ENCODE data around the gene SLC44A1.

Gene SLC44A1

GRCh38 chr9:105484226-105484625 lies 239.8 kb downstream of the SLC44A1 start:
- DNase-seq = no peak

DNA sequence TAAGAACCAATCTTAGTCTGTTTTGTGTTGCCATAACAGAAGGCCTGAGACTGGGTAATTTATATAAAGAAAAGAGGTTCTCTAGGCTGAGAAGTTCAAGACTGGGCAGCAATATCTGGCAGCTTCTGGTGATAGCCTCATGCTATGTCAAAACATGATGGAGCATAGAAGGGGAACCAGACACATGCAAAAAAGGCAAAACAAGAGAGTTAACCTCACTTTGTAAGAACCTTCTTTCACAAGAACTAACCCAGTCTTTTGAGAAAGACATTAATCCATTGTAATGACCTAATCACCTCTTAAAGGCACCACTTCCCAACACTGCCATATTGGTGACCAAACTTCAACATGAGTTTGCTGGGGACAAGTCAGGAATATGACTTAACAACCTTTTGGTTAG lies 240.7 kb downstream of the SLC44A1 start:
- DNase-seq = no peak
